Thyroid gland (tissue), 4 donors: ENCODE measurements around the gene NPHS1.

Source experiments
- POLR2A ChIP-seq, 2 donors: fragments of 450-650 bp; IDR thresholded peaks; one replicate each; pipeline ENCODE4 v1.6.1; 2017; ENCODE audit warnings: antibody characterized with exemption in 2 of 2, mild to moderate bottlenecking in 2 of 2, moderate library complexity in 1 of 2
- TF ChIP-seq, protein P1 (sequence below), 6 experiments: fragments of 200-600 bp in 3 of 6; fragments of 450-650 bp in 3 of 6; sonication (generic) in 3 of 6; IDR thresholded peaks; one replicate each; pipeline ENCODE4 v1.5.1; 2016 to 2019; ENCODE audit warnings: antibody characterized with exemption in 6 of 6, mild to moderate bottlenecking in 2 of 6, inconsistent platforms in 1 of 6, moderate library complexity in 1 of 6

- no peak for TF ChIP-seq POLR2A (IDR thresholded peaks at IDR 0.05)
- TF ChIP-seq, protein P1, sequence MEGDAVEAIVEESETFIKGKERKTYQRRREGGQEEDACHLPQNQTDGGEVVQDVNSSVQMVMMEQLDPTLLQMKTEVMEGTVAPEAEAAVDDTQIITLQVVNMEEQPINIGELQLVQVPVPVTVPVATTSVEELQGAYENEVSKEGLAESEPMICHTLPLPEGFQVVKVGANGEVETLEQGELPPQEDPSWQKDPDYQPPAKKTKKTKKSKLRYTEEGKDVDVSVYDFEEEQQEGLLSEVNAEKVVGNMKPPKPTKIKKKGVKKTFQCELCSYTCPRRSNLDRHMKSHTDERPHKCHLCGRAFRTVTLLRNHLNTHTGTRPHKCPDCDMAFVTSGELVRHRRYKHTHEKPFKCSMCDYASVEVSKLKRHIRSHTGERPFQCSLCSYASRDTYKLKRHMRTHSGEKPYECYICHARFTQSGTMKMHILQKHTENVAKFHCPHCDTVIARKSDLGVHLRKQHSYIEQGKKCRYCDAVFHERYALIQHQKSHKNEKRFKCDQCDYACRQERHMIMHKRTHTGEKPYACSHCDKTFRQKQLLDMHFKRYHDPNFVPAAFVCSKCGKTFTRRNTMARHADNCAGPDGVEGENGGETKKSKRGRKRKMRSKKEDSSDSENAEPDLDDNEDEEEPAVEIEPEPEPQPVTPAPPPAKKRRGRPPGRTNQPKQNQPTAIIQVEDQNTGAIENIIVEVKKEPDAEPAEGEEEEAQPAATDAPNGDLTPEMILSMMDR (IDR thresholded peaks at IDR 0.05) = no peak
Measured at GRCh38 chr19:35797663-35798062, 54.6 kb downstream of the NPHS1 start.
